Head of caudate nucleus (tissue), 42 donors: ENCODE results near the gene CLTC.

ENCODE experiments used
- DNase-seq, 42 donors: peaks; one replicate each; pipeline versions ENCODE4 v3.0.0 to v3.0.0-alpha.2; 2020 to 2021; ENCODE audit warnings: mixed read lengths in 7 of 42
- intact Hi-C: fragments of 100-400 bp; cut with DNase I; formaldehyde crosslinking; loops from one replicate; pipeline ENCODE4 v1.15.0; 2022

Gene CLTC

DNA sequence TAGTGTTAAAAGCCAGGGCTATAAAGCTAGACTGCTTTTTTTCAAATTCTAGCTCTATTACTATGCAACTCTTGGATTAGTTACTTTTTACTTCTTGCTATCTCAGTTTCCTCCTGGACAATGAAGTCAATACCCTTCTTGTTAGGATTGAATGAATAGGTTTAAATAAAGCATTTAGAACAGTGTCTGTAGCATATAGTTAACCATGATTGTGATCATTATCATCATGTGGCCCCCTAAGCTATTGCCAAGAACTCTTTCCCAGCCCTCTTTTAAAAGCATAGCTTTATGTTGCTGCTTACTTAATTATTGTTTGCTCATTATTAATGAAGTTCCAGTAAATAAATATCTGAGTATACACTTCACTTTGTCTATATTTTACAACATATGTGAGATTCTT lies 92.2 kb downstream of the CLTC start:
- intact Hi-C loops = no loop called here
- DNase-seq = no peak

GRCh38 chr17:59712862-59713261 lies 93.2 kb downstream of the CLTC start:
- DNase-seq = no peak
- intact Hi-C loops = no loop called here

- intact Hi-C loops = no loop called here
- no peak for DNase-seq
These were observed 94.6 kb downstream of the CLTC start for GRCh38 chr17:59714255-59714654.

DNA sequence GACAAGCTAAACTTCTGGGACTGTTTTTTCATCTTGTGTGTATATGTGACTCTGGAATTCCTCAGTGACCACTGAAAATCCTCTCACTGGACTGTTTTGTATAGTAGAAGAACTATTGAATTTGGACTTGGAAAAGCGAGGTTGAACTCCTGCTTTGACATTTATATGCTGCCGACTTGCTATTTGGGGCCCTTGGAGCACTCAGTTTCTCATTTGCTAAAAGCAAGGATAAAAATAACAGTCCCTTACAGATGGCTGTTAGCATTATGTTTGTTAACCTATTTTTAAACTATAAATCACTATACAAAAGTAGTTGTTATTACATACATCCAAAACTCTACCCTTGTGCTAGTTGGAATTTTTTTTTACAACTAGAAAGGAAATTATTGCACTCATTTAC lies 96.7 kb downstream of the CLTC start:
- intact Hi-C loops = no loop called here
- no peak for DNase-seq

- intact Hi-C loops = no loop called here
- DNase-seq = no peak
These were observed 99.8 kb downstream of the CLTC start for GRCh38 chr17:59719526-59719925.

- DNase-seq = no peak
- intact Hi-C loops = no loop called here
These were observed 102.9 kb downstream of the CLTC start for GRCh38 chr17:59722623-59723022.

DNA sequence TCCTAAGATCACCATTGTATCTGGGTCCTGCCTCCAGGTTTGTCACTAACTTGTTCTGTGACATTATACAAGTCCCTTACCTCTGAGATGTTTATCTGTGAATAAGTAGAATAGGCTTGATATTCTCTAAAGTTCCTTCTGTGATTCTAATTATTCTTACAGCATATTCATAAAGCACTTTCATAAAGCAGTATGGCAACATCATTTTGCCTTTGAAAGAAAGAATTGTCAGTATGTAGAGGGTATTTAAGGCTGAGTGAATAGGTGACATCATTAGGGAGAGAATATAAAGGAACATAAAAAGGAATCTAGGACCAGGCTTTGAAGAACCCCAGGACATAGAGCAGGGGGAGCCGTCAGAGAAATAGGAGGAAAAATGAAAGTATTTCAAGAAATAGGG lies 103.3 kb downstream of the CLTC start:
- intact Hi-C loops = no loop called here
- no peak for DNase-seq

GRCh38 chr17:59723607-59724006 lies 103.9 kb downstream of the CLTC start:
- DNase-seq = no peak
- intact Hi-C loops = no loop called here

GRCh38 chr17:59725691-59726090 lies 106.0 kb downstream of the CLTC start:
- no peak for DNase-seq

GRCh38 chr17:59727817-59728533 lies 108.3 kb downstream of the CLTC start:
- intact Hi-C loops = no loop called here
- no peak for DNase-seq

More at GRCh38 chr17:59725691-59726090, 106.0 kb downstream of the CLTC start:
- intact Hi-C loops = no loop called here

GRCh38 chr17:59730268-59730834 lies 110.7 kb downstream of the CLTC start:
- DNase-seq = no peak
- intact Hi-C loops = no loop called here

DNA sequence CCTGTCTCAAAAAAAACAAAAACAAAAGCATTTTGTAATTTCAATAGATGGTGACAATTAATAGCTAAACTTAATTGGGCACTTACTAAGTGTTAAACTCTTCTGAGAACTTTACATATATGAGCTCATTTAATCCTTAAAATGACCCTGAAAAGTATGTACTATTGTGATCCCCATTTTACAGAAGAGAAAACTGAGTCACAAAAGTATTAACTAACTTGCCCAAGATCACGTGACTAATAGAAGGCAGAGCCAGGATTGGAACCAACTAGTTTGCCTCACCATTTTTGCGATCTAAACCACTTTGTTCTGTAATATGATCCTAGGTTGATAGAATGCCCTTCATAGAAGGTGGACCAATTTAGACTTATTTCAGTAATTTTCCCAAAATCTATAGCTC lies 114.0 kb downstream of the CLTC start:
- DNase-seq = no peak
- intact Hi-C loops = no loop called here

- no peak for DNase-seq
- intact Hi-C loops = no loop called here
These were observed 114.5 kb downstream of the CLTC start for GRCh38 chr17:59734226-59734625.

- no peak for DNase-seq
- intact Hi-C loops = no loop called here
These were observed 117.6 kb downstream of the CLTC start for GRCh38 chr17:59737324-59737723.

DNA sequence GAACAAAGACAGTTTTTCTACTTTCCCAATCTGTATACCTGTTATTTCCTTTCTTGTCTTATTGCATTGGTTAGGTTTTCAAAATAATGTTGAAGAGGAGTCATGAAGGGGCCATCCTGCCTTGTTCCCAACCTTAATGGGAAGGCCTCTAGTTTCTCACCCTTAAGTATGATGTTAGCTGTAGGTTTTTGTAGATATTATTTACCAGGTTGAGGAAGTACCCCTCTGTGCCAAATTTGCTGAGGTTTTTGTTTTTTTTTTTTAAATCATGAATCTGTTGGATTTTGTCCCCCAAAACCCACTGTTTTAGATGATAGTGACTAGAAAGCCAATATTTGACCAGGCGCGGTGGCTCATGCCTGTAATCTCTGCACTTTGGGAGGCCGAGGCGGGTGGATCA lies 124.1 kb downstream of the CLTC start:
- DNase-seq = no peak

DNA sequence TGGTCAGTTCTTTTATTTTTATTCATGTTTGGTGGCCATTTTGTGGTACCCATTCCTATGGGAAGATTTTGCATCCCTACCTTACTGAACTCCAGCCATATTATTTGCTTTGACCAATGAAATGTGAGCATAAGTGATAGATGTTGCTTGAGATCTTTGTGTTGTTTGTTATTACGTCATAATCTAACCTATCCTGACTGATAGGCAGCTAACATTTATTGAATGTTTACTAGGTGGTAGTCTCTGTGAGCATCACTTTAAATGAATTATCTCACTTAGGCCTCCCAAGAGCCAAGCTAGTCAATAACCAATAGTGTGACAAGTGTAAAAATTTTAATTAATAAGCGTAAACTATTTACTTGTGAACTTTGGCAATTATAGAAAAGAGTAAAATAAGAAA lies 125.3 kb downstream of the CLTC start:
- intact Hi-C loops = no loop called here
- DNase-seq = no peak

More for the DNA sequence above, 124.1 kb downstream of the CLTC start:
- intact Hi-C loops = no loop called here
